ENCODE results near the gene CCL19. TPM values are rescaled to one million over a fixed set of nuclear protein-coding genes. Genes with fewer than 3 reads are reported as not detected.

The CCL19 gene
- total and polyA plus RNA-seq, 10 donors = 4.0 to 73.1 (median 22.8) TPM; not detected in 2

DNA sequence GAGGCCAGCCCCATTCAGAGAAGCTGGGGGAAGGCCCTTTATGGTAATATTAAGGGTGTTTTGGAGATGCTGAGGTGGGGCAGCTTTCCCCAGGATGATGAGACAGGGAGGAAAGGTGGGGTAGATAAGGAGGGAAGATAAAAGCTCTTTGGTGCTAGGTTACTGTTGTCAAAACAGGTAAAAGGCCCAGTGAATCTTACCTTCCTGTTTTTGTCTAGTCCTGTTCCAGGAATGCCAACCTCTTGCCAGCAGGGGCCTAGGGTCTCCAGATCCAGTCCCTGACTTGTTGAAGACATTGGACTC, 27.8 kb downstream of the CCL19 start:
- TF ChIP-seq POLR2A (IDR thresholded peaks at IDR 0.05) (no peak), POLR2AphosphoS5 (IDR thresholded peaks at IDR 0.05) (no peak), CTCF (IDR thresholded peaks at IDR 0.05 in 8 of 11, conservative IDR thresholded peaks at IDR 0.05 in 3 of 11) (no peak)
- Histone ChIP-seq H3K36me3 (peaks cover 0 to 31% (median 4%) of the 10 kb centered on the region in 6 donors), H3K4me3 (no peak overlapping the region), H3K9me3 (no peaks in the 10 kb centered on the region), H3K4me1 (peaks cover 3 to 46% (median 21%) of the 10 kb centered on the region in 6 donors), H3K27me3 (replicated peaks in 1 of 7) (no peaks in the 10 kb centered on the region), H3K27ac (peak overlapping the region in 2 of 8 donors; percentile 97 to 98)
- intact Hi-C loops (cut with DNase I; ENCODE audit: low total_unique reads) = no loop called here
- DNase-seq = no peak

- no peaks in the 10 kb centered on the region for H3K9me3 ChIP-seq
- peaks cover 0 to 26% (median 4%) of the 10 kb centered on the region in 6 donors for H3K36me3 ChIP-seq
- no peak for DNase-seq
- peak within 1 kb of the TSS in 2 of 8 donors; percentile 97 to 98 for H3K27ac ChIP-seq
- H3K4me1 ChIP-seq = peaks cover 3 to 46% (median 21%) of the 10 kb centered on the region in 6 donors
- TF ChIP-seq CTCF (IDR thresholded peaks at IDR 0.05 in 8 of 11, conservative IDR thresholded peaks at IDR 0.05 in 3 of 11) (no peak), POLR2A (IDR thresholded peaks at IDR 0.05) (no peak)
- intact Hi-C loops (cut with DNase I; ENCODE audit: low total_unique reads) = no loop called here
- H3K4me3 ChIP-seq = no peak within 1 kb of the TSS
- H3K27me3 ChIP-seq (replicated peaks in 1 of 7) = no peaks in the 10 kb centered on the region
- 87 to 96% (median 93%) methylated on average over 4 of the region's 4 CpGs for WGBS, 5 donors
Observed at GRCh38 chr9:34662526-34663302, 28.4 kb downstream of the CCL19 start, which contains the start of gene CCL27. Gene CCL27 (minus strand): TSS chr9:34662657. CDS start chr9:34662633, 24 bp downstream.

- H3K36me3 ChIP-seq = peaks cover 0 to 25% (median 4%) of the 10 kb centered on the region in 6 donors
Observed at GRCh38 chr9:34659592-34660253, 31.4 kb downstream of the CCL19 start.

More at GRCh38 chr9:34659592-34660253, 31.4 kb downstream of the CCL19 start:
- no peak overlapping the region for H3K4me3 ChIP-seq
- no peaks in the 10 kb centered on the region for H3K9me3 ChIP-seq
- no peak overlapping the region for H3K27ac ChIP-seq
- H3K27me3 ChIP-seq (replicated peaks in 1 of 7) = no peaks in the 10 kb centered on the region
- DNase-seq = no peak
- WGBS, 5 donors = 78 to 97% (median 94%) methylated on average over 7 to 8 of the region's 8 CpGs
- H3K4me1 ChIP-seq = peaks cover under 1 to 24% (median 10%) of the 10 kb centered on the region in 6 donors
- no peak for TF ChIP-seq CTCF (IDR thresholded peaks at IDR 0.05 in 8 of 11, conservative IDR thresholded peaks at IDR 0.05 in 3 of 11)
- TF ChIP-seq POLR2AphosphoS5 (IDR thresholded peaks at IDR 0.05) = no peak
- no peak for TF ChIP-seq POLR2A (IDR thresholded peaks at IDR 0.05)
- intact Hi-C loops (cut with DNase I; ENCODE audit: low total_unique reads) = no loop called here

All from spleen (tissue), 11 donors.